Limb (tissue), 2 donors: ENCODE results near the gene SLA2.
"Not testable (repeated sequence)": the region's sequence is repeated elsewhere in the genome, so short reads cannot be mapped to it uniquely, and the experiment has no call there.

Experiments used
- DNase-seq, 2 donors: peaks; one replicate each; pipeline ENCODE4 v3.0.0-alpha.2; 2016; ENCODE audit errors: extremely low spot score in 2 of 2

The SLA2 gene

DNA sequence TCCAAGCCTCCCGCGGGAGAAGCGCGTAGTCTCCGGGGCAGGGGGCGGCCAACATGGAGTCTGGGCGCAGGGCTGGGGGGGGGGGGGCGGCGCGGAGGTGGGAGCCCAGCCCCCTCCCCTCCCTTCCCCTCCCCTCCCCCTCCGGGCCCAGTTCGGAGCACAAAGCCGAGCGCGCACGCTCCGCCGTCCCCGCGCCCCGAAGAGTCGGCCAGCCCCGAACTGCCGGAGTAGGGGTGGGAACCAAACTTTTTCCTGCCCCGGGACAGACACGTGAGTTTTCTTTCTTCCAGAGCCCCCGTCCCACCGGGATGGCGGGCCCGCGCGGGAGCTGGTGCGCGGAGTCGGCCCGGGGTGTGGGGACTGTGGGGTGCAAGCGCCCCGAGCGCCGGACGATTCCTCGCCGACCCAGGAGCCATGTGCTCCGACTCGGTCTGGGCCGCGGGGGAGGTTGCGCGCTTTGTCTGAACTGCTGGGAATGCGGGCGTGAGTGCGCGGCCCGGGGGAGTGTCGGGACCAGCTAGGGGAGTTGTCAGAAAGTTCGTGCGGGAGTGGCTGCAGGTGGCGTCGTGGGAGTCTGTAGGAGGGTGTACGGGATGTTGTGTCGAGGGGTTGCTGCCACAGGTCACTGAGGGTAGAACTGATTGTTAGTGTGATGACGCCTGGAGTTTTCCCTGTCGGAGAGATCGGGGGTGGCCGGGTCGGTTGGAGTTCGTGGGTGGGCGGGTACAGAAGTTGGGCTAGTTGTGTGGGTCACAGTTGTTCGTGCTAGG is 71.4 kb downstream of the SLA2 start:
- peak; percentile 20 to 82 for DNase-seq

- DNase-seq: peak; percentile 24 to 78
Measured at GRCh38 chr20:36573798-36574365, 72.1 kb downstream of the SLA2 start.

DNA sequence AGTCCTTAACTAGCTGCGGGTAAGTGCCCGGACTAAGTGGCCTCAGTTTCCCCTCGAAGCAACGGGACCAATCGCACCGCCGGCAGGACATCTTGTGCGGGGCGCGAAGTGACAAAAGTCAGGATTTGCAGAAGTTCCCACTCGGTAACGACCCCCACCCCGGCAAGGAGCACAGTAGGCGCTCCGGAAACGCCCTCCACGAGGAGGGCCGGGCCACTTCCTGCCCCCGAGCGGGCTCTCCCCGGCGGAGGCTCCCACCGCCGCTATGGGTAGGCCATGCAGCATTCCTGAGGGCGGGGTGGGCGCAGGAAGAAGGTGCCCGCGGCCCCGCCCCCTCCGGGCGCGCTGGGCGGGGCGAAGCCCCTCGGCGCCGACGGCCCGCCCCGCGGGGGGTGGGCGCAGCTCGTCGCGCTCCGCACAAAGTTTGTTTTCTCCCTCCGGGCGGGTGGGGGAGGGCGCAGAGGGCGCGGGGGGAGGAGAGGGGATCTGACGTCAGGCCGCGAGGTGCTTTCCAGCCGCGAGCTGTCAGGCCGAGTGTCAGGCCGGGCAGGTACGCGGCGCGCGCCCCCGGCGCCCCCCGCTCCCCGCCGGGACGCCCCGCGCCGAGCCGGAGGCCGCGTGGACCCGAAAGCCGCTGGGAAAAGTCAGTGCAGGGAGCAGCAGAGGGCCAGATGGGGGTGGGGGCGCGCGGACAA is 72.7 kb downstream of the SLA2 start, which contains the start of gene TGIF2:
TSS of gene TGIF2 (plus strand) at position 495 of the 695 bp plus-strand sequence. CDS start 5,178 bp downstream, outside the sequence.
- peak; percentile 92 to 95 for DNase-seq

GRCh38 chr20:36572701-36573102 is 73.3 kb downstream of the SLA2 start:
- DNase-seq: no peak

DNA sequence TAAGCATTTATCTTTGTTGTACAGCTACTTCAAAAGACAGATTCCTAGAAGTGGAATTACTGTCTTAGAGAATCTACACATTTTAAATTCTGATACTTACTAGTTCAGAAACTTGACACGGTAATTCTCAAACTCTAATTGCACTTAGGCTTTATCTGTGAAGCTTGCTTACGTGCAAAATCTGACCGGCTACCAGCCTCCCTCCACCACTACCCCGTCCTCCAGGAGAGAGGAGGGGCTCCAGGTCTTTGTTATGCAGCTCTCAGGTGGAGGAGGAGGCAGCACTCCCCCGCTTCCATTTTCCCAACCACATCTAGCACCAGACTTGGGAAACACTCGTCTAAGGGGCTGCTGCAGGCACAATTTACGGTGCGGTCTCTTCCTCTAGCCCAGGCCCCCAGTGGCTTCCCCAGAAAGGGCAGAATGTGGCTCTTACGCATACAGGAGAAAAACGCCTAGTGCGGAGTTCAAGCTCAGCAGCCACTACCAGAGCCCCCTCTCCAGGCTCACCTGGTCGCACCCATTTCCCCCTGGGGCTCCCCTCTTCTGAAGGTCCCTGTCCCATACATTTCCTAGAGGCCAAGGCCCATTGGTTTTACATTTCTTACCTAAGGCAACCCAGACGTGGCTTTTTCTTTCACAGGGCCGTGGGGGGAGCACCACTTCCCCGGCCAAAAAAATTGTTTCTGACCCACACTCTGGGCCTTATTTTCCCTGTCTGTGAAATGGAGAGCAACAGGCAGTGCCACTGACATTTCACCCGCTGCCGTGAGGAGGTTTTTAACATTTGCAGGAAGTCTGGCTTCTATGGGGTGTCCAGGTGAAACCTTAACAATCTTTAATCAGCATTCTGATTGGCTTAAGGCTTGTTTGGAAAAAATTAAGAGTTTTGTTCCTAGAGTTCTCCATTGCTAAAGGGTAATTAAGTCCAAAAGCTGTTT is 74.2 kb downstream of the SLA2 start:
- DNase-seq: no peak

GRCh38 chr20:36569847-36570429 is 76.1 kb downstream of the SLA2 start:
- DNase-seq: no peak

- no peak for DNase-seq
Measured at GRCh38 chr20:36565520-36565919, 80.5 kb downstream of the SLA2 start.

DNA sequence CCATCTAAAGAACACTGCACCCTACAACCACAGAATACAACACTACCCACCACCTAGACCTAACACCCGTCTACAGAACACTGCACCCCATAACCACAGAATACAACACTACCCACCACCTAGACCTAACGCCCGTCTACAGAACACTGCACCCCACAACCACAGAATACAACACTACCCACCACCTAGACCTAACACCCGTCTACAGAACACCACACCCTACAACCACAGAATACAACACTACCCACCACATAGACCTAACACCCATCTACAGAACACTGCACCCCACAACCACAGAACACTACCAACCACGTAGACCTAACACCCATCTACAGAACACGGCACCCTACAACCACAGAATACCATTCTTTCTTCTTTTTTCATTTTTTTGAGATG is 81.3 kb downstream of the SLA2 start:
- not testable (repeated sequence) for DNase-seq

DNA sequence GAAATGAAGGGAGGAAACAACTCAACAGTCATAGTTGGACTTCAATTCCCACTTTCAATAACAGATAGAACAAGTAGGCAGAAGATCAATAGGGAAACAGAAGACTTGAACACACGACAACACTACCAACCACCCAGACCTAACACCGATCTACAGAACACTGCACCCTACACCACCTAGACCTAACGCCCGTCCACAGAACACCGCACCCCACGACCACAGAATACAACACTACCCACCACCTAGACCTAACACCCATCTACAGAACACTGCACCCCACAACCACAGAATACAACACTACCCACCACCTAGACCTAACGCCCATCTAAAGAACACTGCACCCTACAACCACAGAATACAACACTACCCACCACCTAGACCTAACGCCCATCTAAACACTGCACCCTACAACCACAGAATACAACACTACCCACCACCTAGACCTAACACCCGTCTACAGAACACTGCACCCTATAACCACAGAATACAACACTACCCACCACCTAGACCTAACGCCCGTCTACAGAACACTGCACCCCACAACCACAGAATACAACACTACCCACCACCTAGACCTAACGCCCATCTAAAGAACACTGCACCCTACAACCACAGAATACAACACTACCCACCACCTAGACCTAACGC is 81.8 kb downstream of the SLA2 start:
- not testable (repeated sequence) for DNase-seq

- DNase-seq: no peak
Measured at GRCh38 chr20:36563374-36563773, 82.6 kb downstream of the SLA2 start.

DNA sequence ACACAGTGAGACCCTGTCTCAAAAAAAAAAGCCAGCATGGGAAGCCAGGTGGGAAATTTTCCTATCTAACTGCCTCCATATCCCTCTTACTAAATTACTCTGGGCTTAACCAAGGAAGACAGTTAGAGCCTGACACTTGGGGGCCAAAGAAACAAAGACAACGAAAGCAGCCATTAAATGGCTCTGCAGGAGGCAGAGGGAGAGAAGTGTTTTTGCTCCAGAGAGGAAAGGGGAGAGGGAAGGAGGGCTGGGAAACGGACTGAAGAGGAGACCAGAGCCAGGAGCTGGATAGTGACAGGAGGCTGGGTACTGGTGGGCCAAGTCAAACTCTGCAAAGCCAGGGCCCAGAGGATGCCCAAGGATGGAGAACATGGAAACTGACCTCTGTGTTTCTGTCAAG is 83.3 kb downstream of the SLA2 start:
- no peak for DNase-seq
